Right lobe of liver (tissue), 4 donors: ENCODE results near the gene SHLD1.

ENCODE experiments used
- CTCF ChIP-seq, 4 donors: fragments of 200-600 bp in 3 of 4; fragments of 450-650 bp in 1 of 4; IDR thresholded peaks; one replicate each; pipeline versions ENCODE4 v1.5.1 to v1.8.0; 2016 to 2022; ENCODE audit warnings: antibody characterized with exemption in 4 of 4, mild to moderate bottlenecking in 2 of 4
- POLR2A ChIP-seq: fragments of 450-650 bp; IDR thresholded peaks from one replicate; pipeline ENCODE4 v1.6.1; 2017; ENCODE audit warnings: antibody characterized with exemption, mild to moderate bottlenecking
- donor health status: DM: no; HTN: no; CAD: no.
- donor health status: DM: no; HTN: no; CAD: no.
- donor health status: DM: no; HTN: yes; CAD: no.

- TF ChIP-seq POLR2A (no peak), CTCF (IDR thresholded peaks at IDR 0.05) (no peak)
Measured at GRCh38 chr20:5840411-5841002, 90.3 kb downstream of the SHLD1 start.
